HEK293T (cell line): ENCODE results near the gene SNCB.

Experiments
- BHLHE40 ChIP-seq: fragments of 450-650 bp; IDR thresholded peaks from 2 replicates; pipeline ENCODE4 v1.6.1; 2016; ENCODE audit warnings: mild to moderate bottlenecking, moderate library complexity, borderline replicate concordance
- SUZ12 ChIP-seq: fragments of 450-650 bp; IDR thresholded peaks from 2 replicates; pipeline ENCODE4 v1.6.1; 2016; ENCODE audit warnings: mild to moderate bottlenecking
- ZNF384 ChIP-seq: fragments of 450-650 bp; IDR thresholded peaks from 2 replicates; pipeline ENCODE4 v1.6.1; 2016

DNA sequence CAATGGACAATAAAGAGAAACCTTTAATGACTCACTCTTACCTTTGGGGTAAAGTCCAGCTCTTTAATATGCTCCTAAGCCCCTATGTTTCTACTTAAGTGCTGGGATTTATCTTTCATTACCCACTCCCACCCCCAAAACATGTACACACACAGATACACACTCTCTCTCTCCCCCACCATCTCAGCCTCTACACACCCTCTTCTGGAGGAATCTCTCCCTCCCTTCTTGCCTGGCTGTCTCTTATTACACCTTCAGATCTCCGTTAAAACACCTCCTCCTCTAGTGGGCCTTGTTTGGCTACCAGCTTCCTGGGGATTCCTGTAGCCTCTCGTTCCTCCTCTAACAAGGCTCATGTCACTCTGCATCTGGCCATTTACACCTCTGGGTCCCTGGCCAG, 27.2 kb downstream of the SNCB start:
- TF ChIP-seq BHLHE40, result no peak
- no peak for TF ChIP-seq SUZ12
- no peak for TF ChIP-seq ZNF384
